Hippocampal formation (tissue), 2 donors: Measurements from ENCODE around the gene SH3RF3.

ENCODE experiments used
- DNase-seq, 2 donors: peaks; one replicate each; lab custom pipeline; 2025; lab: John Stamatoyannopoulos, UW

Gene SH3RF3

DNA sequence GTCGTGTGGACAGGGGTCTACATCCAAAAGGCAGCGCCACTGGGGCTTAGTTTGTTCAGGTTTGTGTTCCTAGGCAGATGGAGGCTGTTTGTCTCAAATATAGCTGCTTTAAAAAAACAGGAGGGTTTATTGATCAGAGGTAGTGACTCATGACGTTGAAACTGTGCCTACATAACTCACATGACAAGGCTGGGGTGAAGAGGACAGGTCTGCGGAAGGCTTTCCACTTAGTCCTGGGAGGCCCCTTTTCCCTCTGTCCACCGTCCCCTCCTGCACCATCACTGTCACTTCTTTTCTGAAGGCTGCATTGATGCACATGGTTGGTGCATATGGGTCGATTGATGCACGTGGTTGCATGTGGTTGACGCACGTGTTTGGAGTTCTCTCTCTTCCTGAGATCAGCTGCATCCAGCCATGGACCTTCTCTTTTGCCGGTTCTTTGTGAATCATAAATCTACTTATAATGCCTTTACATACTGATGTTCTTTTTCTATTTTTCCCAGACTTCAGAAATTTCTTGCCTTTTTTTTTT lies 10.9 kb downstream of the SH3RF3 start:
- DNase-seq = no peak

DNA sequence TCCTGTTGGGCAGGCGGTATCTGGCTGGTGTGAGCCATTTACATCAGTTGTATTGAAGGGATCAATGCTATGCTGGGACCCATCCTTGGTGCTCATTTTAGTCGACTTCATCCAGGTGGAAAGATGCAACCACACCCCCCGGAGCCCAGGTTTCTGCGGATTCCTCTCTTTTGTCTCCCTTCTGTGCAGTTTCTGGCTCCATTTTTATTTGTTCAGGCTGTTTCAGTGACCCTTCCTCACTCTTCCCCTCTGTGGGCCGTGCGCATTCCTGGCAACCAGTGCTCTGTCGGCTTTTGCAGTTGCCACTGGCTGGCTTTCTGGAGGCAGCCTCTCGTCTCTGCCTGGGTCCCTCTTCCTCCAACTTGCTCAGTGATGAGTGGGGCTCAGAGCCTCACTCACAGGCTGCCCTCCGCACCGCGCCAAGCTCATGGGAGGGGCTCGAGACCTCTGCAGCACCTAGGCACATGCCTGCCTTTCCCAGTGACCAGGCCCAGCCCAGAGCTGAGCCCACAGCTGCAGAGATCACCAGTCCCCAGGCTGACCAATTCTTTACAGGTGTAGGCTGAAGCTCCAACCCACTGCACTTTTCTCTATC lies 12.1 kb downstream of the SH3RF3 start:
- DNase-seq = no peak

DNA sequence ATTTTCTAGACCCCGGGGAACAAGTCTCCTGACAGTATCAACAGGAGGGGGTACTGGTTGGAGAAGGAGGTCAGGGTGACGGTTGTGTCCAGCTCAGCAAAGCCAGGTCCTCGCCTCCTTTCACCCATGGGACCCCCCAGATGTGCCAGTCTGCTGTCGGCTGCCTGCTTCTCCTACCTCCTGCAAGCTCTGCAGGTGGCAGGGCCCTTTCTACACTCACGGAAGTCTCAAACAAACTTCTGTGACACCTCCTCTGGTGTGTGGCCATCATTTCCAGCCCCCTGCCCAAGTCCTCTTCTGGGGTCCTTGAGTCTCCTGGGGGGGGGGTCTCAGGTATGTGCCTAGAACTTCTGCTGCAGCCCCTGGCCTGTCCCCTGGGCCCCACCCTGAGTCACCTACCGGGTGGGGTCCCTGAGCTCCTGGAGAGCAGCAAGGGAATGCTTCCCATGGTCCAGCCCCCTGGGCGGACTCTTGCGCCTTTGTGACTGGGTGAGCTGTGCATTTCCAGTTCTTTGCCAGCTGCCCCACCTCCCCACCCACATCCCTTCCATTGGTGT lies 12.8 kb downstream of the SH3RF3 start:
- no peak for DNase-seq

DNA sequence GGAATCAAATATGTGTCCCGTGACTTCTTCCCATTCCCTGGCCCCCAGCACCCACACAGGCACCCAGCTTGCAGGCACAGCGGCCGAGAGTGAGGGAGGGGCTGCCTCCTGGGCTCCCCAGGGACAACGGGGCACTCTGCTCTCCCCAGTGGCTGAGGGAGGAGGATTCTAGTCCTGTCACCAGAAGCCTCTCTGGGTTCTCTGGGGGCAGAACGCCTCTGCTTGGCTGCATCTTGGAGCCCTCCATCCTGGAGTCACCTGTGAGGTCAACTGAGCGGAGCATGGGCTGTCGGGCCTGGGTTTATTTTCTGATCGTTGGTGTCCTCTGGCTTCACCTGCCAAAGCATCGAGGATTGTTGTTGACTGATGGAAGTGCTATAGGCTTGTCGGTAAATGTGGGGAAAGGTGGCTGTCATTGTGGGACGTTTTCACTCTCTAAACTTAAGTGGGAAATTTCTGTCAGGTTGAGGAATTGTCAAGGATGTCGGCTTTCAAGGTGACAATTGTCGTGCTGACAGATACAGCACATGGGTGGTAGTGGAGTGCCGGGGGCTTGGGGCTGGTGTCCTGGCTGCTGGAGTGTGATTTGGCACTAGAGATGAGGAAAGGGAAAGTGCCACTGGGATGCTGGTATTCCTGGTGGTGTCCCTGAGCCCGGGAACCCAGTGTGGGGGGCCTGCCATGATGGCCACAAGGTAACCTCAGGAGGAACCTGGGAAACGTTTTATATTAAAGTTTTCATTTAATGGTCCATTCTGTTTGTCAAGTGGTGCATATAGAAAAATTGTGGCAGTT lies 13.6 kb downstream of the SH3RF3 start:
- DNase-seq = no peak

DNA sequence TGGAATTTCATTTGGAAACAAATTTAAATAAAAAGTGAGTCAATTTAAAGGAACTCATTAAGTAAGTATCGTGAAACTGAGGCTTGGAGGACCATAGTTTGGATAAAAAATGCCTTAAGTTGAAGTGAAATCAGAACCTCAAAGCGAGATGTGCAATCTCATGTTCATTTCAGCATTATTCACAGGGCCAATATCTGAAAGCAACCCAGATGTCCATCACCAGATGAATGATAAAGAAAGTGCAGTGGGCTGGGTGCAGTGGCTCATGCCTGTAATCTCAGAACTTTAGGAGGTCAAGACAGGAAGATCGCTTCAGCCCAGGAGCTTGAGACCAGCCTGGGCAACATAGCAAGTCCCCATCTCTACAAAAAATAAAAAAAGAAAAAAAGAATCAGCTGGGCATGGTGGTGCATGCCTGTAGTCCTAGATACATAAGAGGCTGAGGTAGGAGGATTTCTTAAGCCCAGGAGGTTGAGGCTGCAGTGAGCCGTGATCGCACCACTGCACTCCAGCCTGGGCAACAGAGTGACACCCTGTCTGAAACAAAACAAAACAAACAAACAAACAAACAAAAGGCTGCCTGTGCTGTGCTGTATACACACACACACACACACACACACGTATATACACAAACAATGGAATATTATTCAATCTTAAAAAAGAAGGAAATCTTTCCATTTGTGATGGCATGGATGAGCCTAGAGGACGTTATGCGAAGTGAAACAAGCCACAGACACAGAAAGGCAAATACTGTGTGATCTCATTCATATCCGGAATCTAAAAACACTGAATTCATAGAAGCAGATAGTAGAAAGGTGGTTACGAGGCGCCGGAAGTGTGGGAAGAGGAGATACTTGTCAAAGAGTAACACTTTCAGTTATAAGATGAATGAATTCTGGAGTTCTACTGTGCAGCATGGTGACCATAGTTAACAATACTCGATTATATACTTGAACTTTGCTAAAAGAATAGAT lies 14.5 kb downstream of the SH3RF3 start:
- no peak for DNase-seq

DNA sequence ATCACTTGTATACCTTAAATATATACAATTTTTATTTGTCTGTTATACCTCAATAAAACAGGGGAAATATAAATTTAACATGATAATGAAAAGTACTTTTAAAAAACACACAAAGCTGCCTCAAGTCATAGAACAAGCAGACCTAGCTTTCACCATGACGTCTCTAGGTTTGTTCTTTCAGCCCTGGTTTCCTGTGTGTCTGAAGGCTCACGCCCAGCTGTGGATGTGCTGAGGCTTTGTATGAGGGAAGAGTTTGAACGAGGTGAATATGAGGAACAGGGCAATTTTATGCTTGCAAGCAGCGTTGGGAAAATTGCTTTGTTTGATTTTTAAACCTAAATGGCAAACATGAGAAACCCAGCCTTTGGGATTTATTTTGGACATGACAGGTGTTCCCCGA lies 15.3 kb downstream of the SH3RF3 start:
- no peak for DNase-seq

DNA sequence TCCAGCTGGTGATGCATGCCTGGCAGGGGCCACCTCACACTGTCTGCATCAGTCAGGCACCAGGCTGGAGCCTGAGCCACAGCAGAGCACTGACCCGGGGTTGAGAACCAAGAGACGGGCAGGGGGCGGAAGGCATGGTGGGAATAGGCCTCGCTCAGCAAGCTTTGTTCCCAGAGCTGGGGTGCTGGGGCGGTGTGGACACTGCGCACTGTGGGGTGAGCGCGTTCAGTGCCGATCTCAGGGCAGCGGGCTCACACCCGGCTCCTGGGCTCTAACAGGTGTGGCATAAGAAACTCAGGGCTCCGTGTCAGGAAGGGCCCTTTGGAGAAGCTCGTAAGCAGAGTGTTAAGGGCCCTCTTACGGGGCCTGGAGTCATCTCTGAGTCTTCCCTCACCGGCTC lies 15.7 kb downstream of the SH3RF3 start:
- no peak for DNase-seq

DNA sequence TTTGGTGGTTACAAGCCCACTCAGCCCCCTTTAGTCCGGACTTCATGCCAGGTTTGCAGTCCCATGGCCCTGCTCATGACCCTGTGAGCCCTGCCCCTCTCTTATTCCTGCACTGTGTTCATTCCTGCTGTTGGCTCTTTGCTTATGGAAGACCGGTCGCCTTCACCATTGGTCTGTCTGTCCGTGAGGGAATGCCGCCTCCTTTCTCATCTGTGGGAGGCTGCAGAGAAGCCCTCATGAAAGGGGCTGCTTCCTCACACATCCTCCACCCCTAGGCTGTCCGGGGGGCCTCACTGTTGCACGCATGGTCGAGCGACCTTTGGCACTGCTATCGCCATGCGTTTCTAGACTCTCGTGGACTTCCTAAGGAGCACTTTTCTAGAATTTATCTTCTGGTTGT lies 16.3 kb downstream of the SH3RF3 start:
- DNase-seq = no peak

DNA sequence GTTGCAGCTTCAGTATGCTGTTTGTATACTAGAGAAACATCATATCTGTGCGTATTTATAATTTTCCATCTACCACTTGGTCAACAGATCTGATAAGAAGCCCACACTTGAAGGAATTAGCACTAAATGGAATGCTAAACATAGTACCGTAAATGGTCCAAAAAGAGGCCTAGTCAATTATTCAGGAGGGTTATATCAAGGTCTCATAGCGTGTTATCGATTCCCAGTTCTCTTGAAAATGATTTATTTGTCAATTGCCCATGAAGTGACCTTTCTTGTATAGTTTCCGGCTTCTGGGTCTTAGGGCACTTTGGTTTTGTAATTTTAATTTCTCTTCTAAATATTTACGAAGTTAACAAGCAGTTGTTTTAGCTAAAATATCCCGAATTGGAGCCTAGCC lies 18.4 kb downstream of the SH3RF3 start:
- no peak for DNase-seq

DNA sequence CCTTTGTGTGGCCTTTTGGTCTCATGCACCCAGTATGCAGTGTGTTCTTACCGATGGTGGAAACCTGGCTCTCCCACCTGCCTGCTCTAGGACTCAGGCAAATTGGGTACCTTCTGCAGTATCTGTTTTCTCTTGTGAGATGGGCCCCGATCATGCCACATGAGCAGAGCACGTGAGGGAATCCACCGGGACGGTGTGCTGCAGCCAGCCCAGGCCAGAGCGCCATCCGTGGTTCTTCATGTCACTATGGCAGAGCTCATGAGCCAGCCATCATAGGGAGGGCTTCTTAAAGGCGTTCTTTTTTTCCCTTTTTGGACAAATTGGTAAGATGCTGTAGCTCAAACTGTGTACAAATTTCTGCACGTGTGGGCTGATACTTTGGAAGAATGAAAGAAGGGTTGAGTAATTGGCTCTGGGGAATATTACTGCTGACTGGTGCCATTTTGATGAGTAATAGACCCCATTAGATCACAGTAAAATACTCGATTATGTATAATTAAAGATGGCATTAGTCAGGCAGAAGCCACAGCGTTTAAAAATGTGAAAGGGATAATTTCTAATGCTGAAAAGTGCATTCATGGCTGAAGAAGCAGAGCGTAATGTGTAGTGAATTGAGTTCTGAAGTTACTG lies 19.2 kb downstream of the SH3RF3 start:
- DNase-seq = no peak

DNA sequence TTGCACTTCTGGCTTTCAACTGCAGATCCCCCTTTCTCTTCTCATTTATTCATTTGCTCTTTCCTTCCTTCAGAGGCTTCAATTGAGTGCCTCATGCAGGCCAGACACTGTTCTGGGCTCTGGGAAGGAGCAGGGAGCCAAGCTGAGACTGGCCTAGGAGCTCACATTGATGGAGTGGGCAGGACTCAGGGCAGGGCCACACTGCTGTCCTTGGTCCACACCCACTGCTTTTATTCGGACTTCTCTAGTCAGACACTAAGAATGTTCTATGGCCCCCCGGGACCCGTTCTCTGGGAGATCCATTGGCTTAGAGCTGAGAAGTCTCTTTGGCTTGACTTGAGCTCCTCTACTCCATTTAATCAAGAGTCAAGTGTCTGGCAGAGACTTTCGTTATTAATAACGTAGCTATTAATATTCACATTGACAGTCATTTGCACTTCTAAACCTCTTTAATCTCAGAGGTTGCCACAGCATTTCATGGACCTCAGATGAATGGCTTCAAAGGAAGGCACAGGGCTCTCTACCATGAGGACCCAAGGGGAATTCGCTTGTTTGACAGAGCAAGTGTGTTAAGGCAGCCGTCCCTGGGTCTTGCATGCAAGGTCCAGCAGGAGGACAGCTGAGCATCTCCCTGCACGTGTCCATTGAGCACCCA lies 20.1 kb downstream of the SH3RF3 start:
- no peak for DNase-seq

DNA sequence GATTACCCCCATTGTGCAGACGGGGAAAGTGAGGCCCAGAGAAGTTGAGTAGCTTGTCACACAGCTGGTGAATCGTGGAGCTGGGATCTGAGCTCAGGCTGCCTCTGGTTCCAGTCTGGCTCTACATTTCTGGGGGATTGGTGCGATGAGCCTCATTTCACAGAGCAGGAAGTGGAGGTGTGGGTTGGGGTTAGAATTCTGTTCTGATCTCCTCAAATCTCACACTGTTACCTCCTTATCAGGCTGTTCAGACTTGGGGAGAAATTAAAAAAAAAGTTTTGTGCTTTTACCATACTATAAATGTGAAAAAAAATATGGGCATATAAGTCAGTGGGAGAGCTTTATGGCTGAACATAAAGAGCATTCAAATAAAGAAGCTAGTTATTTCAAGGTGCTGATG lies 21.6 kb downstream of the SH3RF3 start:
- no peak for DNase-seq

DNA sequence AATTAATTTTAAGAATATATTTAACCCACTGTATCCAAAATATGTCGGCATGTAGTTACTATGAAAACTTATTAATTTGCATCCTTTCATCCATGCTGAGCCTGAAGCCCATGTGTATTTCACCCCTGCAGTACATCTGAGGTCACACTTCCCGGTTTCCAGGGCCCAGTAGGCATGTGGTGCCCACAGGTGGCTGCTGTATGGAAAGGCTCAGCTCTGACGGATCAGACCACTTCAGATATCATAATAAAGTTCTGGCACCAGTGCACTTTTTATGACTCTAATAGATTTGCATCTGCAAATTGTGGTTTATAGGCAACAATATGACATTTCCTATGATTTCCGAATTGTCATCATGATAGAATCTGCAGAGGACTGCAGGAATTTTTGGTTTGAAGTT lies 22.5 kb downstream of the SH3RF3 start:
- DNase-seq = no peak

DNA sequence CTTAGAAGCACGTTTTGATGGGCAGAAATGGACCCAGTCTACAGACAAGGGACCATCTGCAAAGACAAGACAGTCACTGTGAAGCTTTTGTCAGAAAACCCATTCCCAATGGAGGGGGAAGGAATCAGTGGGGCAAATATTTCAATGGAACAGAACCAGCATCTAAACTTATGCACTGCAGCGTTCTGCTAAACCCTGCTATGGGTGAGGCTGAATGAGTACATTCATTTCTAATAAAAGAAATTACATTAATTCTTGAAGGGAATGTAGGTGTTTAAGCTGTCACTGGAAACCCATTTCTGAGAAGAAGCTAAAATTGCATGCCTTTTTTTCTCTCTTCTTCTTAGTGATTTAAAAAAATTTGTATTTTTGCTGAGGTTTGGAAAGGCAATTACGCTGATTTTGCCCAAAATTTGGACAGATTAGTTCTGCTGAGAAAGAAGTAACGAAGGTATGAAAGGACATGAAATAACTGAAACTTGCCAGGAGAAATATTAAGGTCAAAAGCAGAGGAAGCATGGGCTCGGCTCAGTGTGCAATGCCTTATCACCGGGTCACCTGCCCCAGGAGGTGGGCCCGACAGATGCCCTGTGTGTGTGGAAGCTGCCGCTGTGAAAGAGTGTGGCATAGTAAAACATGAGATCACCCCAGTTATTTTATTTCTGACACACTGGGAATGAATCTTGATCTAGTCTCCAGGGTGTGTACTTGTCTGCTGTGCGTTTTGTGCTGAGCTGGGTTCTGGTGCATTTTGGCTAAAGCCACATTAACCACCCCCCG lies 24.2 kb downstream of the SH3RF3 start:
- no peak for DNase-seq

DNA sequence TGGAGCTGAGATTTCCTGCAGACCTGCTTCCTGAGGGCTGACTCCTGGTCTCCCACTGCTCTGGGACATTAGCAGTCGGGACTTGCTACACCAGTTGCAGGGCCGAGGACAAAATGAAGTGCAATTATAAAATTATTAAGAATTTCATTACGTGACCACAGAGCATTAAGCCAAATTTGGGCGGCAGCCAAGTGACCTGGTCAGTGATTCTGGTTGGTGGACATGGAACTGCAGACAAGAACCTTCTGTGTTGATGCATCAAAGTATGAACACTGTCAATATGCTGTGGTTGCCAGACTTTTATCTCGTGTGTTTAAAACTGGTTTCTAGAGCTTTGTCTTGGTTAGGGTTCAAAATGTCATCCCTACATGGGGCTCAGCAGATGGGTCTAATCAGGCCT lies 24.8 kb downstream of the SH3RF3 start:
- no peak for DNase-seq

DNA sequence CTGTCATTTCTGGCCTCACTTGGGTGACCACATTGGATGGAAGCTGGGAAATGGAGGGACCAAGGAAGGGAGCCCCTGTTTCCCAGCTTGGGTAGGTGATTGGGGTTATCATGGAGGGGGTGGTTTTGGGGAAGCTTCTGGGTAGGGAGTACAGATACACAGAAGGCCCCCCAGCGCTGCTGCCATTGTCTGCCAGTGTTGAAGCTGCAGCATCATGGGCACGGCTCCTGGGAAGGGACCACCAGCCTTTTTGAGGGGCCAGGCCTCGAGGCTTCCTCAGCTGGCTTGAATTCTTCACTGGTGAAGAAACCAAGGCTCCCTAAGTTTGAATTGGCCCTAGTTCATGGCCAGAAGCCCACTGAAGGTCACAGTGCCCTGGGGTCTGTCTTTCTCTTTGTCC lies 25.2 kb downstream of the SH3RF3 start:
- DNase-seq = no peak

DNA sequence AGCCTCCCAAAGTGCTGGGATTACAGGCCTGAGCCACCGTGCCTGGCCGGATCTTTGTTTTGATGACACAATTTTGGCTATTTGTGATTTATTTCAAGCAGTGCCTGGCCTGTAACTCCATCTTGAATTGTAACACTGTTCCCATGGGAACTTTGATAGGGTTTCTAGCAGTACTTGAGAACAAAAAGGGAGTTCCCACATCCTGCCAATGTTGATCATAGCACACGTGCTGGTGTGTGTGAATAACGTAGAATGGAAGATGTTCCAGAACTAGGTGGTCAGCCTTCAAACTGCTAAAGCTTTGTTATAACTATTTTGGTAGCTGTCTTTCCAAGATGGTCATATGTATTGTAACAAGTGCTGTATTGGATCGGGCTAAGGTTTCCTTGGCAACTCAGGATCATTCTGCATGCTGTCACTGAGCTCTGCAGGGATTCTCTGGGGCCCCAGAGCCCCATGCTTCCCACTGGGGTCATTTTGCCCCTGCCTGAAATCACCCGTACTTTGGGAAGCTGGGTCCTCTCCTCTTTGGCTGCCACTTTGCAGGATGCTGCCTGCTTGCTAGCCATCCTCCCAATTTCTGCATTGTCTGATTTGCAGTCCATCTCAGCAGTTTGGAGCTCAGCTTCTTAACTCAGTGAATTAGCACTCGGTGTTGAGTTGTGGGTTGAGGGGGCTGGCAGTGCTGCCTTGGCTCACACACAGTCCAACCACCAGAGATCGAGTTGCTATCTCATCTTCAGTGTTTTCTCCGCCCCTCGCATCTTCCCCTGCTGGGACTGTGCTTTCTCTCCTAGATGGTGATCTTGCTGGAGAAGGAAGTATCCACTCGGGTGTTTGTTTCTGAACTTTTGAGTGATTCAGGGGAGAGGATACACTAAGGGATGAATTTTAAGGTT lies 26.8 kb downstream of the SH3RF3 start:
- DNase-seq = no peak

DNA sequence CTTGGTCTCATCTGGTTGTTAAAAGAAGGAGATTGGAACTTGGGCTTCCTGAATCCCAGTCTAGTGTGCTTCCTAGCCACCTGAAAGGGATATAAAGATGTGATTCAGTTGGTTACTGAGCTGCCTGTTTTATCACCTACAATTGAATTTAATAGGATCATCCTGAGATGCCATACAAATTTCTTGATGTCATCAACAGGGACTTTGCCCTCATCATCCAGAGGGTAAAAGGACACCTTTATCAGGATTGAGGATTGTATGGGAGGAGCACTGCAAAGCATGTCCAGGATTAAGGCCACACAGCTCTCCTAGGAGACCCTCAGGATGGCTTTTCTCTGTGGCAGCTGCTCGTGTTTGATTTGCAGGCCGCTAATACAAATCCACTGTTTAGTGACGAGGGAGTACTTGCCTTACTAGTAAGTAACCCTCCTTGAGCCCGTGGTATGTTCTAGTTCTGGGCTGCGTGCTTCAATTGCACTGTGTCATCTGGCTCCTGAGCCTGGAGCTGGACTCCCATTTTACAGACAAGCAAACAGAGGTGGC lies 28.6 kb downstream of the SH3RF3 start:
- DNase-seq = no peak

DNA sequence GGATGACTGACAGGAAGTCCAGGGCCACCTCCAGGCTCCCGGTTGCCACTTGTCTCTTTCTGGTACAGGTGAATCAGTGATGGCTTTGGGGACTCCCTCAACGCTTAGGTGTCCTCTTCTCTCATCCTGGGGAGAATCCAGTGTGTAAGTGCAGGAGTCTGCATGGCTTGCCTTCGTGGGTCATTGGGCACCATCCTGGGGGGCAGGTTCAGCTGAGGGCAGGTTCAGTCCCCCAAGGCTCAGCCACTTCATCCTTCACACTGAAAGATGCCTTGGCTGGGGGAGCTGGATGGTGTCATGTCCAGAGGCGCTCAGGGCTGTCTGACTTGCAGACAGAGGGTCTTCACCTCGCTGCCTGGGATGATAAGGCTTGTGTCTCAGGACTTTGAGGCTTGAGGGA lies 29.2 kb downstream of the SH3RF3 start:
- no peak for DNase-seq
